Measurements from ENCODE around the gene BTBD18. TPM values are rescaled to one million over a fixed set of nuclear protein-coding genes. Genes with fewer than 3 reads are reported as not detected.

BTBD18 gene
- total and polyA plus RNA-seq, 2 of the 13 experiments (the other 11 are each of a cell fraction or from before 2014, with no cell fraction given), result not detected

GRCh38 chr11:57712256-57713150, 39.1 kb downstream of the BTBD18 start, which contains the start of gene TMX2 (continued):
- TF ChIP-seq TFDP2 (CRISPR knock-in tag; IDR thresholded peaks at IDR 0.05) (0 out of 2 replicates have a peak, but pooled peaks have one; percentile 18), CHD4 (IDR thresholded peaks at IDR 0.05; ENCODE audit: borderline replicate concordance, low read length) (no peak), DNMT3B (CRISPR knock-in tag; conservative IDR thresholded peaks at IDR 0.05) (no peak), KAT7 (CRISPR knock-in tag; IDR thresholded peaks at IDR 0.05; ENCODE audit: borderline replicate concordance) (peak; percentile 29; the same call in 1 of the 2 replicates), NFKB2 (CRISPR knock-in tag; IDR thresholded peaks at IDR 0.05; ENCODE audit: borderline replicate concordance) (peak; percentile 31; the same call in 1 of the 2 replicates), E2F5 (CRISPR knock-in tag; conservative IDR thresholded peaks at IDR 0.05) (no peak), SOX5 (CRISPR knock-in tag; IDR thresholded peaks at IDR 0.05; ENCODE audit: borderline replicate concordance) (no peak), SKIL (CRISPR knock-in tag; IDR thresholded peaks at IDR 0.05; ENCODE audit: borderline replicate concordance) (no peak), FUBP1 (CRISPR knock-in tag; IDR thresholded peaks at IDR 0.05; ENCODE audit: borderline replicate concordance) (0 out of 2 replicates have a peak, but pooled peaks have one; percentile 29), ZNF10 (CRISPR knock-in tag; IDR thresholded peaks at IDR 0.05; ENCODE audit: borderline replicate concordance, low read depth) (no peak), GABPB1 (CRISPR knock-in tag; IDR thresholded peaks at IDR 0.05) (peak; percentile 94), PAXIP1 (CRISPR knock-in tag; conservative IDR thresholded peaks at IDR 0.05) (no peak), ZNF337 (CRISPR knock-in tag; IDR thresholded peaks at IDR 0.05; ENCODE audit: borderline replicate concordance, low read depth) (0 out of 2 replicates have a peak, but pooled peaks have one; percentile 18), MAF1 (CRISPR knock-in tag; IDR thresholded peaks at IDR 0.05; ENCODE audit: borderline replicate concordance) (peak; percentile 47; the same call in 1 of the 2 replicates), ZNF20 (CRISPR knock-in tag; IDR thresholded peaks at IDR 0.05) (no peak), NFATC3 (CRISPR knock-in tag; IDR thresholded peaks at IDR 0.05) (no peak)

Data from HepG2 (cell line).